Testis (tissue), 3 donors: Measurements from ENCODE around the gene UGT2B28. TPM values are rescaled to one million over a fixed set of nuclear protein-coding genes. Genes with fewer than 3 reads are reported as not detected.
"Not testable (repeated sequence)": the region's sequence is repeated elsewhere in the genome, so short reads cannot be mapped to it uniquely, and the experiment has no call there.

ENCODE experiments used
- DNase-seq: peaks from one replicate; pipeline ENCODE4 v3.0.0-alpha.2; 2019
- H3K27ac ChIP-seq, 2 donors: fragments of 200-600 bp; sonication (generic); one replicate each; pipeline ENCODE4 v1.5.1; 2019
- H3K27me3 ChIP-seq: fragments of 200-600 bp; sonication (generic); one replicate; pipeline ENCODE4 v1.5.1; 2019
- H3K36me3 ChIP-seq: fragments of 200-600 bp; sonication (generic); one replicate; pipeline ENCODE4 v1.5.1; 2017; ENCODE audit warnings: low read depth; ENCODE audit errors: missing control alignments
- H3K4me1 ChIP-seq: fragments of 200-600 bp; sonication (generic); one replicate; pipeline ENCODE4 v1.5.1; 2019
- H3K4me3 ChIP-seq, 2 donors: fragments of 200-600 bp; sonication (generic); one replicate each; pipeline ENCODE4 v1.5.1; 2017 to 2019
- H3K9me3 ChIP-seq: fragments of 200-600 bp; sonication (generic); one replicate; pipeline ENCODE4 v1.5.1; 2017
- POLR2A ChIP-seq: fragments of 450-650 bp; IDR thresholded peaks from one replicate; pipeline ENCODE4 v1.6.1; 2017; ENCODE audit warnings: antibody characterized with exemption, mild to moderate bottlenecking, moderate library complexity
- WGBS, 2 donors: methylation state at CpG; one replicate each; pipeline ENCODE4 v1.1.5; 2018; 5-methylcytosine and 5-hydroxymethylcytosine counted together
- intact Hi-C: fragments of 100-400 bp; cut with DNase I; formaldehyde crosslinking; loops from one replicate; pipeline ENCODE4 v1.15.1; 2023; ENCODE audit warnings: low total_unique reads
- polyA plus RNA-seq: library from polyadenylated mRNA; stranded (reverse); fragments of 350-450 nt; fragmentation: Illumina TruSeq; extraction: RNeasy Lipid Tissue Mini Kit (QIAGEN cat#74804); gene quantifications from one replicate; pipeline ENCODE4 v1.2.3, GENCODE V29; 2014; ENCODE audit warnings: low read depth, low replicate concordance; ENCODE audit not compliant: insufficient read depth
- total RNA-seq, 2 donors: library from RNA; depleted of rRNA; stranded (reverse); fragments of >200 nt; gene quantifications; one replicate each; pipeline ENCODE4 v1.2.3, GENCODE V29; 2016
- TF ChIP-seq, protein P1 (sequence below), 3 experiments: fragments of 450-650 bp in 2 of 3; fragments of 200-600 bp in 1 of 3; sonication (generic) in 1 of 3; IDR thresholded peaks; one replicate each; pipeline ENCODE4 v1.5.1; 2016 to 2019; ENCODE audit warnings: antibody characterized with exemption in 3 of 3, mild to moderate bottlenecking in 2 of 3, moderate library complexity in 1 of 3

The UGT2B28 gene
- total and polyA plus RNA-seq, 3 donors from 2014 or later, result not detected

GRCh38 chr4:69323284-69323683 lies 43.0 kb downstream of the UGT2B28 start:
- Histone ChIP-seq H3K9me3 (no peaks in the 10 kb centered on the region), H3K36me3 (no peaks in the 10 kb centered on the region), H3K27me3 (no peaks in the 10 kb centered on the region), H3K4me1 (no peaks in the 10 kb centered on the region), H3K27ac (no peak overlapping the region), H3K4me3 (no peak overlapping the region)
- DNase-seq, result no peak
- intact Hi-C loops, result no loop called here
- 81 to 83% methylated on average over 2 of the region's 2 CpGs for WGBS, 2 donors
- TF ChIP-seq, protein P1, sequence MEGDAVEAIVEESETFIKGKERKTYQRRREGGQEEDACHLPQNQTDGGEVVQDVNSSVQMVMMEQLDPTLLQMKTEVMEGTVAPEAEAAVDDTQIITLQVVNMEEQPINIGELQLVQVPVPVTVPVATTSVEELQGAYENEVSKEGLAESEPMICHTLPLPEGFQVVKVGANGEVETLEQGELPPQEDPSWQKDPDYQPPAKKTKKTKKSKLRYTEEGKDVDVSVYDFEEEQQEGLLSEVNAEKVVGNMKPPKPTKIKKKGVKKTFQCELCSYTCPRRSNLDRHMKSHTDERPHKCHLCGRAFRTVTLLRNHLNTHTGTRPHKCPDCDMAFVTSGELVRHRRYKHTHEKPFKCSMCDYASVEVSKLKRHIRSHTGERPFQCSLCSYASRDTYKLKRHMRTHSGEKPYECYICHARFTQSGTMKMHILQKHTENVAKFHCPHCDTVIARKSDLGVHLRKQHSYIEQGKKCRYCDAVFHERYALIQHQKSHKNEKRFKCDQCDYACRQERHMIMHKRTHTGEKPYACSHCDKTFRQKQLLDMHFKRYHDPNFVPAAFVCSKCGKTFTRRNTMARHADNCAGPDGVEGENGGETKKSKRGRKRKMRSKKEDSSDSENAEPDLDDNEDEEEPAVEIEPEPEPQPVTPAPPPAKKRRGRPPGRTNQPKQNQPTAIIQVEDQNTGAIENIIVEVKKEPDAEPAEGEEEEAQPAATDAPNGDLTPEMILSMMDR (IDR thresholded peaks at IDR 0.05), result no peak
- no peak for TF ChIP-seq POLR2A

DNA sequence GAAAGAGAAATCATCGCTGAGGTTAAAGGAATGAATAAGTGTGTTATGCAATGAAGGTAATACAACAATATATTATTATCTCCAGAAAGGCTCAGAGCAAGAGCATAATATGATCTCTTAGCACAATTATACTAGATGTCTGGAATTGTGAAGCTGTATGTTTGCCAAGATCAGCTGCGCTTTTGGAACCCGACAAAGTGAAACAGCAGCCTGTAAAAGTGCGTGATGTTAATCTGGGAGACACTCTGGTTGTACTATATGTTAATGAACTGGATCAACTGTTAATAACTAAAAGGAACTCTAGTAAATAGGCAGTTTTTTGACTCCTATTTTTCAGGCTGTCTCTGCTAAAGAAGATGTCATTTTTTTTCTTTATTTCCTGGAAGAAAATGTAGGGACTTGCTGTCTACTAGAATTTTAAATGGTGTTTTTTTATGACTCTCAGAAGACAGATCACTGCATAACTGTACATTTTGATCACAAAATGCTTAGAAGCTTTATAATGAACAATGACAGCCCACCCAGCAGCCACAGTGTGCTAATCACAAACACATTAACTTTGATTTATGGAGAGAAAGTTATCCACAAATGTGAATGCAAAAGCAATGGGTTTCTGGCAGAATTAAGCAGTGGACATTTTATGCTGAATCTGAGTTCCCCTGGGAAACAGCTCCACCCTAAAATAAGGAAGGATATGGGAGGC lies 50.2 kb downstream of the UGT2B28 start:
- Histone ChIP-seq H3K36me3 (no peaks in the 10 kb centered on the region), H3K4me3 (no peak overlapping the region), H3K4me1 (no peaks in the 10 kb centered on the region), H3K27ac (no peak overlapping the region), H3K9me3 (no peaks in the 10 kb centered on the region), H3K27me3 (no peaks in the 10 kb centered on the region)
- 76 to 83% methylated on average over 4 of the region's 4 CpGs for WGBS, 2 donors
- TF ChIP-seq, protein P1 (IDR thresholded peaks at IDR 0.05), result no peak
- TF ChIP-seq POLR2A, result no peak
- intact Hi-C loops, result no loop called here
- no peak for DNase-seq

DNA sequence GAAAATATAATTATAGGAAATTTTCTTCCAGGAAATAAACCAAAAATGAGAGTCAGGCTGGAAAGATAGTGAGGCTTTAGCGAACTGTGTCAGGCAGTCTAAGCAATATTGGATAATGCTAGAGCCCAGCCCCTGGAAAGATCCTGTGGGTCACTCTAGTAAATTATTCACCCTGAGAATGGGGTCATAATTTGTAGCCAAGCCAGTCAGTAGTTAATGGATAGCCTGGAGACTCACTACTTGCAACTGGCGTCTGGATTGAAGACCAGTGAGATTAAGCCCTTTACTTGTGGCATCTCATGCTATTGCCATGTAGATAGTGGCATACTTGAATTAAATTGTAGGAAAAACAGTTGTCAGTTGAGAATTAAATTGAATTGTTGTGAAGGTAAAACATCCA lies 51.0 kb downstream of the UGT2B28 start:
- WGBS, 2 donors, result 87 to 88% methylated on average over 2 of the region's 2 CpGs
- H3K36me3 ChIP-seq, H3K27me3 ChIP-seq, DNase-seq, H3K4me3 ChIP-seq, H3K9me3 ChIP-seq, H3K27ac ChIP-seq, intact Hi-C loops, H3K4me1 ChIP-seq: not testable (repeated sequence)

DNA sequence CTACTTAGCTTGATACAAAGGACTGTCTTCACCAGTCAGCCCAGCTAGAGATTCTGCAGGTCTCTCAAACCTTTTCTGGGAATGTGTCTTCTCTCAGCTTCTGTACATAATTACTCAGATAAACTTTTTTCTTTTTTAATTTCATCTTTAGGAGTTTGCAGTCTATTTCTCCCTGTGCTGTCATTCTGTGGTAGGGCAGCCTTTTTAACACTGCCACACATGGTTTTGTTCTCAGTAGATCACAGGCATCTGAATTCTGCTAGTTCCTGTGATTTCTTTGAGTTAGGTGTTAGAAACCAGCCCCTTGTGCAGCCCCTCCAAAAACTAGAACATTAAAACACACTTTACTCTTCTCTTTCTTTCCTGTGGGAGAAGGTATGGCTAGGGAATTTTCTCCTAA lies 55.2 kb downstream of the UGT2B28 start:
- H3K4me1 ChIP-seq, H3K27ac ChIP-seq, H3K36me3 ChIP-seq, H3K4me3 ChIP-seq, H3K9me3 ChIP-seq, DNase-seq, intact Hi-C loops, H3K27me3 ChIP-seq: not testable (repeated sequence)

GRCh38 chr4:69343114-69343513 lies 62.8 kb downstream of the UGT2B28 start:
- H3K27ac ChIP-seq, H3K4me1 ChIP-seq, H3K9me3 ChIP-seq, DNase-seq, H3K27me3 ChIP-seq, intact Hi-C loops, H3K36me3 ChIP-seq, H3K4me3 ChIP-seq: not testable (repeated sequence)
- 85 to 86% methylated on average over 2 of the region's 2 CpGs for WGBS, 2 donors

DNA sequence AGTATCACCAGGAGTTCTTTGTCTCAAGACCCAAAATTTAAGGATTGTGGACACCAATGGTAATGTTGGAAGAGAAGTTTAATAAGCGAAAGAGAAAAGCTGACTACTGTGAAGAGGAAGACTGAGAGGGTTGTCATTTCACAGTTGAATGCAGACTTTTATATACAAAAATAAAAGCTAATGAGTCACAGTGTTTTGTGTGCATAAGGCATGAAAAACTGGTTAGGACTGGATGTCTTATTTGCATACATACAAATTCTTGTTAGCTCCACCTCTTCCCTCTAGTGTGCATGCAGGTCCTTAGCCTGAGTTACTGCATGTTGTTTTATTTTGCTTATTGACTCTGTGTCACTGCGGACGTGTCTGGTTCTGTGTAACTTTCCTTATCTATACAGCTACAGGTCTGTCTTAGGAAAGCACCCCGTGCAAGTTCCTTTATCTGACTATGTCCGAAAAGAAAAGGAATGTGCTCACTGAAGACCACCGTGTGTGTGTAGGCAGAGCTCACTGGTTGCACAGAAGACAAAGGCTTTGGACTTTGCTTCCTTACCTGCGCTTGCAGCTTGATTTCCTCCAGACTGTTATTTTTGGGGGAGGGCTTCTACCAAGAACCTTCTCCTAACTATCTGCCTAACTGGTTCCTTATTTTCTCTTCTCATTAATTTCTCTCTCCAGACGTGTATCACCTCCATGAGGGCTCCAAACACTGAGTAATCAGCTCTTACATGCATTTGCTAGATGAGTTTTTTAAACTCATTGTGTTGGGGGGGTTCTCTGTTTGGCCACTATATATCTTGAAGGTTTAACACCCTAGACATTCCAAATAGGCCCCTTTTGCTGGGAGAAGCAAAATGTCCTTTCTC lies 63.5 kb downstream of the UGT2B28 start:
- H3K36me3 ChIP-seq, H3K4me3 ChIP-seq, H3K4me1 ChIP-seq, H3K27ac ChIP-seq, H3K9me3 ChIP-seq, H3K27me3 ChIP-seq, DNase-seq, intact Hi-C loops: not testable (repeated sequence)
- WGBS, 2 donors, result 64 to 73% methylated on average over 8 of the region's 8 CpGs

Other genes with a start within 250 kb of the UGT2B28 start
- under 1 TPM in 1 of 2 donors, not detected in 1; 0.31 TPM for gene UGT2B7, start 184.0 kb upstream of the UGT2B28 start, total RNA-seq
- gene UGT2B7, start 184.0 kb upstream of the UGT2B28 start, polyA plus RNA-seq, result 1.5 TPM
- gene UGT2B11, start 65.7 kb upstream of the UGT2B28 start, total RNA-seq, result under 1 TPM in 1 of 2 donors, not detected in 1; 0.12 TPM
- not detected for gene UGT2B11, start 65.7 kb upstream of the UGT2B28 start, polyA plus RNA-seq
- not detected for gene UGT2B4, start 215.4 kb downstream of the UGT2B28 start, total RNA-seq
- not detected for gene UGT2B4, start 215.4 kb downstream of the UGT2B28 start, polyA plus RNA-seq